ENCODE results near the gene APOL4. TPM values are rescaled to one million over a fixed set of nuclear protein-coding genes. Genes with fewer than 3 reads are reported as not detected.

Gene APOL4
- total and polyA plus RNA-seq, 2 donors (not counting 1 experiment from before 2014, with no cell fraction given): 0.03 TPM; not detected in 1

DNA sequence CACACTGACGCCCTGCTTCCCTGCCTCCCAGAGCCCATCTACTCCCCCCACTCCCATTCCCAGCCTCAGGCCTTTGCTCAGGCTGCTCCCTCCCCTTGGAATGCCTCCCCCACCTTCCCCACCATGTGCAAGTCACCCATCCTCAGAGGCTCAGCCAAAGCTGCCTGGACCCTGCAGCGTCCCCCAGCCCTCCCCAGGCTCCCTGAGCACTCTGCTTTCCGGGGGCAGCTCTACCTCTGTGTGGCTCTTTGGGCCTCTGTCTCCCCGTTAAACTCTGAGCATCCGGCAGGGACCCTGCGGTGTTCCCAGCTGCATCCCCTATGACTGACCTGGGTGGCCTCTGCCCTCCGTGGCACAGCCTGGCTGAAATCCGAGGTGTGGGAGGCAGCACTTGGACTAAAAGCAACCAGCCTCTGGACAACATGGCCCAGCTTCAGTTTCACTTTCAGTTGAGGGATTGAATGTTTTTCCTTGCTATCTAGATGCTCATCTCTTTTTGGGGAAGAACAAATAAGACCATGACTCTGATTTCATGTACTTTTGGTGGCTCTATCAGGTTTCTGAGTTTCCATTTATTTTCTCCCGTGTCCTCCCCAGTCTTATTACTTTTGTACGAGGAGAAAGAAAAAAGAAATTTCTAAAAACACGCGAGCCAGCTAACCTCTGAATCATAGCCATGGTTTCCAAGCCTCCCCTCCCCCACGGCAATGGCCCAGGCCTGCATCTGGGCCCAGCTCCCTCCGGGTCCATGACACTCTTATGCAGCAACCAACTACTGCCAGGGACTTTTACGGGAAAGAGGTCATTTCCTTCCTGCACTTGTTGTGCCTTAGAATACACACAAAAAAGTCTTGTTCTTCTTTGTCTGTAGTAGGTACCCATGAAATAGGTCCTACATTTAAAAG lies 44.8 kb downstream of the APOL4 start:
- Histone ChIP-seq H3K36me3 (replicated peaks in 1 of 2; ENCODE audit: control extremely low read depth in 1 of 2, control insufficient read depth in 1 of 2, extremely low read depth in 1 of 2, insufficient read depth in 2 of 2, low read length in 1 of 2) (peaks cover 0 to 19% of the 10 kb centered on the region in 2 experiments), H4K20me1 (ENCODE audit: control insufficient read depth, insufficient read depth, low read length, poor library complexity, severe bottlenecking) (peaks cover 15% of the 10 kb centered on the region), H3K9ac (ENCODE audit: low read length) (peak overlapping the region; percentile 66), H3K4me3 (ENCODE audit: control extremely low read depth in 1 of 5, extremely low read depth in 1 of 5, insufficient read depth in 1 of 5, low read depth in 2 of 5, low read length in 4 of 5) (peak overlapping the region; percentile 42 to 60 (median 55)), H3K27me3 (replicated peaks in 1 of 4; ENCODE audit: control extremely low read depth in 1 of 4, control insufficient read depth in 3 of 4, insufficient read depth in 4 of 4, low read length in 3 of 4) (no peaks in the 10 kb centered on the region), H3K9me3 (ENCODE audit: control extremely low read depth in 1 of 3, control insufficient read depth in 2 of 3, insufficient read depth in 1 of 3, low read length in 2 of 3) (no peaks in the 10 kb centered on the region), H3K79me2 (ENCODE audit: control insufficient read depth, insufficient read depth, low read length) (peaks cover 88% of the 10 kb centered on the region), H2AFZ (ENCODE audit: insufficient read depth, low read depth, low read length, poor library complexity, severe bottlenecking) (peak overlapping the region; percentile 61), H3K4me1 (ENCODE audit: control insufficient read depth in 2 of 2, insufficient read depth in 2 of 2, low read length in 2 of 2) (peaks cover 53 to 69% of the 10 kb centered on the region in 2 donors), H3K4me2 (replicated peaks; ENCODE audit: low read depth, low read length, poor library complexity, severe bottlenecking) (peak overlapping the region; percentile 93), H3K27ac (ENCODE audit: low read length in 2 of 2) (peak overlapping the region; percentile 72 to 92)
- ATAC-seq (ENCODE audit: low read depth): peak; percentile 59
- ChIA-PET POLR2A (interaction anchor here (0.7 to 0.9 kb wide), 2 partner anchors 175 to 761 kb away, joined by 3 to 5 read pairs; no protein-coding TSS in a partner anchor), CTCF (interaction anchor here (1.0 to 12.5 kb wide), 4 partner anchors 13 to 330 kb away, joined by 3 to 182 read pairs (median 4); no protein-coding TSS in a partner anchor)
- H3K9me3 Mint-ChIP-seq (ENCODE audit: insufficient read depth): peaks cover 5% of the 10 kb centered on the region
- TF ChIP-seq, protein P1, sequence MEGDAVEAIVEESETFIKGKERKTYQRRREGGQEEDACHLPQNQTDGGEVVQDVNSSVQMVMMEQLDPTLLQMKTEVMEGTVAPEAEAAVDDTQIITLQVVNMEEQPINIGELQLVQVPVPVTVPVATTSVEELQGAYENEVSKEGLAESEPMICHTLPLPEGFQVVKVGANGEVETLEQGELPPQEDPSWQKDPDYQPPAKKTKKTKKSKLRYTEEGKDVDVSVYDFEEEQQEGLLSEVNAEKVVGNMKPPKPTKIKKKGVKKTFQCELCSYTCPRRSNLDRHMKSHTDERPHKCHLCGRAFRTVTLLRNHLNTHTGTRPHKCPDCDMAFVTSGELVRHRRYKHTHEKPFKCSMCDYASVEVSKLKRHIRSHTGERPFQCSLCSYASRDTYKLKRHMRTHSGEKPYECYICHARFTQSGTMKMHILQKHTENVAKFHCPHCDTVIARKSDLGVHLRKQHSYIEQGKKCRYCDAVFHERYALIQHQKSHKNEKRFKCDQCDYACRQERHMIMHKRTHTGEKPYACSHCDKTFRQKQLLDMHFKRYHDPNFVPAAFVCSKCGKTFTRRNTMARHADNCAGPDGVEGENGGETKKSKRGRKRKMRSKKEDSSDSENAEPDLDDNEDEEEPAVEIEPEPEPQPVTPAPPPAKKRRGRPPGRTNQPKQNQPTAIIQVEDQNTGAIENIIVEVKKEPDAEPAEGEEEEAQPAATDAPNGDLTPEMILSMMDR (IDR thresholded peaks at IDR 0.05): no peak
- no peak for TF ChIP-seq EZH2 (IDR thresholded peaks at IDR 0.05; ENCODE audit: borderline replicate concordance, insufficient read depth, low read depth, low read length, poor library complexity, severe bottlenecking)
- H3K4me3 Mint-ChIP-seq: peak overlapping the region; percentile 94
- peaks cover 78% of the 10 kb centered on the region for H3K4me1 Mint-ChIP-seq
- WGBS (ENCODE audit: insufficient coverage): 13% methylated on average over 12 of the region's 15 CpGs
- H3K27me3 Mint-ChIP-seq: no peaks in the 10 kb centered on the region
- peak; percentile 69 for DNase-seq
- intact Hi-C loops (cut with micrococcal nuclease): loop anchor here (2.0 kb wide), 1 partner anchor 24 kb away; no protein-coding TSS in a partner anchor
- H3K27ac Mint-ChIP-seq: peak overlapping the region; percentile 93
